GM19193 (cell line): ENCODE results near the gene ZCRB1.

Experiments used
- POLR2A ChIP-seq: IDR thresholded peaks from 4 replicates; pipeline ENCODE4 v1.6.1; 2011; ENCODE audit not compliant: insufficient read depth, insufficient read length; ENCODE audit errors: extremely low read depth

ZCRB1 gene

GRCh38 chr12:42325653-42326474 is at the start of gene ZCRB1, which contains the start of gene PPHLN1:
Gene ZCRB1, minus strand, starts transcription at chr12:42326094. Its CDS starts 1,992 bp downstream, at chr12:42324102.
Gene PPHLN1, plus strand, starts transcription at chr12:42326167. Its CDS starts 9,736 bp downstream, at chr12:42335903.
- TF ChIP-seq POLR2A, result peak; percentile 89

- TF ChIP-seq POLR2A, result no peak
Measured at GRCh38 chr12:42373669-42374068, 47.8 kb upstream of the ZCRB1 start.

- no peak for TF ChIP-seq POLR2A
Measured at GRCh38 chr12:42372154-42372791, 46.4 kb upstream of the ZCRB1 start.

- TF ChIP-seq POLR2A, result no peak
Measured at GRCh38 chr12:42370013-42370412, 44.1 kb upstream of the ZCRB1 start.

GRCh38 chr12:42365486-42365885 is 39.6 kb upstream of the ZCRB1 start:
- no peak for TF ChIP-seq POLR2A

- TF ChIP-seq POLR2A, result no peak
Measured at GRCh38 chr12:42364692-42365091, 38.8 kb upstream of the ZCRB1 start.

GRCh38 chr12:42362647-42363260 is 36.9 kb upstream of the ZCRB1 start:
- TF ChIP-seq POLR2A, result no peak

GRCh38 chr12:42361909-42362646 is 36.2 kb upstream of the ZCRB1 start:
- TF ChIP-seq POLR2A, result no peak

- TF ChIP-seq POLR2A, result no peak
Measured at GRCh38 chr12:42360747-42361403, 35.0 kb upstream of the ZCRB1 start.

GRCh38 chr12:42356344-42356743 is 30.4 kb upstream of the ZCRB1 start:
- no peak for TF ChIP-seq POLR2A

- TF ChIP-seq POLR2A, result no peak
Measured at GRCh38 chr12:42346403-42347002, 20.6 kb upstream of the ZCRB1 start.

GRCh38 chr12:42343721-42344120 is 17.8 kb upstream of the ZCRB1 start:
- TF ChIP-seq POLR2A, result no peak

- no peak for TF ChIP-seq POLR2A
Measured at GRCh38 chr12:42342028-42342427, 16.1 kb upstream of the ZCRB1 start.

GRCh38 chr12:42338280-42338679 is 12.4 kb upstream of the ZCRB1 start:
- TF ChIP-seq POLR2A, result no peak
